ENCODE data around the gene LRBA.
"Not testable (repeated sequence)": the region's sequence is repeated elsewhere in the genome, so short reads cannot be mapped to it uniquely, and the experiment has no call there.

The LRBA gene

GRCh38 chr4:150562250-150562649 lies 452.8 kb downstream of the LRBA start:
- Histone ChIP-seq H3K36me3 (ENCODE audit: control insufficient read depth, insufficient read depth, low read length) (no peaks in the 10 kb centered on the region), H3K27me3 (ENCODE audit: control insufficient read depth, insufficient read depth, low read length) (no peaks in the 10 kb centered on the region), H3K4me3 (ENCODE audit: low read length) (no peak overlapping the region), H3K4me1 (ENCODE audit: control insufficient read depth, insufficient read depth, low read length) (no peaks in the 10 kb centered on the region), H3K27ac (ENCODE audit: low read depth, low read length) (no peak overlapping the region), H3K9ac (ENCODE audit: low read length) (no peak overlapping the region)

- no peaks in the 10 kb centered on the region for H3K36me3 ChIP-seq (ENCODE audit: control insufficient read depth, insufficient read depth, low read length)
- no peaks in the 10 kb centered on the region for H3K4me1 ChIP-seq (ENCODE audit: control insufficient read depth, insufficient read depth, low read length)
- no peak overlapping the region for H3K4me3 ChIP-seq (ENCODE audit: low read length)
- no peaks in the 10 kb centered on the region for H3K27me3 ChIP-seq (ENCODE audit: control insufficient read depth, insufficient read depth, low read length)
- H3K9ac ChIP-seq (ENCODE audit: low read length): no peak overlapping the region
- H3K27ac ChIP-seq (ENCODE audit: low read depth, low read length): no peak overlapping the region
These were observed 453.8 kb downstream of the LRBA start for GRCh38 chr4:150561143-150561737.

- not testable (repeated sequence) for H3K36me3 ChIP-seq (ENCODE audit: control insufficient read depth, insufficient read depth, low read length); H3K27ac ChIP-seq (ENCODE audit: low read depth, low read length); H3K4me1 ChIP-seq (ENCODE audit: control insufficient read depth, insufficient read depth, low read length); H3K9ac ChIP-seq (ENCODE audit: low read length); H3K27me3 ChIP-seq (ENCODE audit: control insufficient read depth, insufficient read depth, low read length); H3K4me3 ChIP-seq (ENCODE audit: low read length)
These were observed 457.3 kb downstream of the LRBA start for GRCh38 chr4:150557811-150558210.

- no peak overlapping the region for H3K9ac ChIP-seq (ENCODE audit: low read length)
- no peaks in the 10 kb centered on the region for H3K27me3 ChIP-seq (ENCODE audit: control insufficient read depth, insufficient read depth, low read length)
- H3K4me1 ChIP-seq (ENCODE audit: control insufficient read depth, insufficient read depth, low read length): no peaks in the 10 kb centered on the region
- no peaks in the 10 kb centered on the region for H3K36me3 ChIP-seq (ENCODE audit: control insufficient read depth, insufficient read depth, low read length)
- H3K4me3 ChIP-seq (ENCODE audit: low read length): no peak overlapping the region
- H3K27ac ChIP-seq (ENCODE audit: low read depth, low read length): no peak overlapping the region
These were observed 467.8 kb downstream of the LRBA start for GRCh38 chr4:150547154-150547838.

- no peaks in the 10 kb centered on the region for H3K36me3 ChIP-seq (ENCODE audit: control insufficient read depth, insufficient read depth, low read length)
- no peaks in the 10 kb centered on the region for H3K4me1 ChIP-seq (ENCODE audit: control insufficient read depth, insufficient read depth, low read length)
- H3K9ac ChIP-seq (ENCODE audit: low read length): no peak overlapping the region
- no peaks in the 10 kb centered on the region for H3K27me3 ChIP-seq (ENCODE audit: control insufficient read depth, insufficient read depth, low read length)
- no peak overlapping the region for H3K27ac ChIP-seq (ENCODE audit: low read depth, low read length)
- no peak overlapping the region for H3K4me3 ChIP-seq (ENCODE audit: low read length)
These were observed 468.8 kb downstream of the LRBA start for GRCh38 chr4:150546286-150546685.

- Histone ChIP-seq H3K9ac (ENCODE audit: low read length) (no peak overlapping the region), H3K36me3 (ENCODE audit: control insufficient read depth, insufficient read depth, low read length) (no peaks in the 10 kb centered on the region), H3K4me3 (ENCODE audit: low read length) (no peak overlapping the region), H3K27ac (ENCODE audit: low read depth, low read length) (no peak overlapping the region), H3K27me3 (ENCODE audit: control insufficient read depth, insufficient read depth, low read length) (no peaks in the 10 kb centered on the region), H3K4me1 (ENCODE audit: control insufficient read depth, insufficient read depth, low read length) (no peaks in the 10 kb centered on the region)
These were observed 472.0 kb downstream of the LRBA start for GRCh38 chr4:150543042-150543441.

- Histone ChIP-seq H3K4me3 (ENCODE audit: low read length) (no peak overlapping the region), H3K4me1 (ENCODE audit: control insufficient read depth, insufficient read depth, low read length) (no peaks in the 10 kb centered on the region), H3K27me3 (ENCODE audit: control insufficient read depth, insufficient read depth, low read length) (no peaks in the 10 kb centered on the region), H3K27ac (ENCODE audit: low read depth, low read length) (no peak overlapping the region), H3K9ac (ENCODE audit: low read length) (no peak overlapping the region), H3K36me3 (ENCODE audit: control insufficient read depth, insufficient read depth, low read length) (no peaks in the 10 kb centered on the region)
These were observed 473.4 kb downstream of the LRBA start for GRCh38 chr4:150541681-150542080.

GRCh38 chr4:150540959-150541360 lies 474.1 kb downstream of the LRBA start:
- Histone ChIP-seq H3K36me3 (ENCODE audit: control insufficient read depth, insufficient read depth, low read length) (no peaks in the 10 kb centered on the region), H3K27me3 (ENCODE audit: control insufficient read depth, insufficient read depth, low read length) (no peaks in the 10 kb centered on the region), H3K4me3 (ENCODE audit: low read length) (no peak overlapping the region), H3K4me1 (ENCODE audit: control insufficient read depth, insufficient read depth, low read length) (no peaks in the 10 kb centered on the region), H3K9ac (ENCODE audit: low read length) (no peak overlapping the region), H3K27ac (ENCODE audit: low read depth, low read length) (no peak overlapping the region)

GRCh38 chr4:150540536-150540935 lies 474.5 kb downstream of the LRBA start:
- Histone ChIP-seq H3K36me3 (ENCODE audit: control insufficient read depth, insufficient read depth, low read length) (no peaks in the 10 kb centered on the region), H3K27me3 (ENCODE audit: control insufficient read depth, insufficient read depth, low read length) (no peaks in the 10 kb centered on the region)

GRCh38 chr4:150537911-150538310 lies 477.2 kb downstream of the LRBA start:
- H3K27me3 ChIP-seq (ENCODE audit: control insufficient read depth, insufficient read depth, low read length); H3K4me1 ChIP-seq (ENCODE audit: control insufficient read depth, insufficient read depth, low read length); H3K36me3 ChIP-seq (ENCODE audit: control insufficient read depth, insufficient read depth, low read length); H3K27ac ChIP-seq (ENCODE audit: low read depth, low read length); H3K9ac ChIP-seq (ENCODE audit: low read length); H3K4me3 ChIP-seq (ENCODE audit: low read length): not testable (repeated sequence)

More at GRCh38 chr4:150540536-150540935, 474.5 kb downstream of the LRBA start:
- Histone ChIP-seq H3K27ac (ENCODE audit: low read depth, low read length) (no peak overlapping the region), H3K9ac (ENCODE audit: low read length) (no peak overlapping the region), H3K4me1 (ENCODE audit: control insufficient read depth, insufficient read depth, low read length) (no peaks in the 10 kb centered on the region), H3K4me3 (ENCODE audit: low read length) (no peak overlapping the region)

GRCh38 chr4:150534818-150535217 lies 480.3 kb downstream of the LRBA start:
- H3K36me3 ChIP-seq (ENCODE audit: control insufficient read depth, insufficient read depth, low read length): no peaks in the 10 kb centered on the region
- H3K9ac ChIP-seq (ENCODE audit: low read length): no peak overlapping the region
- no peaks in the 10 kb centered on the region for H3K4me1 ChIP-seq (ENCODE audit: control insufficient read depth, insufficient read depth, low read length)
- H3K4me3 ChIP-seq (ENCODE audit: low read length): no peak overlapping the region
- no peaks in the 10 kb centered on the region for H3K27me3 ChIP-seq (ENCODE audit: control insufficient read depth, insufficient read depth, low read length)
- H3K27ac ChIP-seq (ENCODE audit: low read depth, low read length): no peak overlapping the region

GRCh38 chr4:150533673-150534072 lies 481.4 kb downstream of the LRBA start:
- Histone ChIP-seq H3K4me3 (ENCODE audit: low read length) (no peak overlapping the region), H3K4me1 (ENCODE audit: control insufficient read depth, insufficient read depth, low read length) (no peaks in the 10 kb centered on the region), H3K27me3 (ENCODE audit: control insufficient read depth, insufficient read depth, low read length) (no peaks in the 10 kb centered on the region), H3K9ac (ENCODE audit: low read length) (no peak overlapping the region), H3K27ac (ENCODE audit: low read depth, low read length) (no peak overlapping the region), H3K36me3 (ENCODE audit: control insufficient read depth, insufficient read depth, low read length) (no peaks in the 10 kb centered on the region)

GRCh38 chr4:150525321-150525868 lies 489.7 kb downstream of the LRBA start:
- Histone ChIP-seq H3K27ac (ENCODE audit: low read depth, low read length) (no peak overlapping the region), H3K4me1 (ENCODE audit: control insufficient read depth, insufficient read depth, low read length) (no peaks in the 10 kb centered on the region), H3K27me3 (ENCODE audit: control insufficient read depth, insufficient read depth, low read length) (no peaks in the 10 kb centered on the region), H3K9ac (ENCODE audit: low read length) (no peak overlapping the region), H3K4me3 (ENCODE audit: low read length) (no peak overlapping the region), H3K36me3 (ENCODE audit: control insufficient read depth, insufficient read depth, low read length) (no peaks in the 10 kb centered on the region)

All from rectal smooth muscle tissue (tissue), 1 donor.